LNCaP clone FGC (cell line): ENCODE measurements around the gene DNAJC5G.
"Not testable (repeated sequence)": the region's sequence is repeated elsewhere in the genome, so short reads cannot be mapped to it uniquely, and the experiment has no call there.

Source experiments
- DNase-seq: peaks from one replicate; pipeline ENCODE4 v3.0.0-alpha.2; 2011; ENCODE audit warnings: low read depth
- H3K4me3 ChIP-seq: 2 replicates; pipeline ENCODE4 v1.5.1; 2011; ENCODE audit warnings: mild to moderate bottlenecking, low read depth, low read length, control low read depth
- CTCF ChIP-seq: IDR thresholded peaks from 2 replicates; pipeline ENCODE4 v1.5.1; 2012; ENCODE audit warnings: mild to moderate bottlenecking; ENCODE audit not compliant: control insufficient read depth, insufficient read depth; ENCODE audit errors: extremely low read depth

The DNAJC5G gene

GRCh38 chr2:27315122-27315521 lies 39.9 kb downstream of the DNAJC5G start:
- no peak for TF ChIP-seq CTCF
- DNase-seq = no peak
- no peak overlapping the region for H3K4me3 ChIP-seq

- no peak overlapping the region for H3K4me3 ChIP-seq
- no peak for DNase-seq
- TF ChIP-seq CTCF = no peak
Measured at GRCh38 chr2:27316655-27317412, 41.6 kb downstream of the DNAJC5G start.

- not testable (repeated sequence) for H3K4me3 ChIP-seq, DNase-seq
Measured at GRCh38 chr2:27319839-27320238, 44.6 kb downstream of the DNAJC5G start.

GRCh38 chr2:27320958-27321543 lies 45.8 kb downstream of the DNAJC5G start:
- peak; percentile 60 for TF ChIP-seq CTCF
- peak; percentile 96 for DNase-seq
- peak overlapping the region; percentile 90 for H3K4me3 ChIP-seq

GRCh38 chr2:27322301-27322765 lies 47.1 kb downstream of the DNAJC5G start:
- peak overlapping the region; percentile 90 for H3K4me3 ChIP-seq
- DNase-seq = no peak
- TF ChIP-seq CTCF = no peak

GRCh38 chr2:27322766-27323595 lies 47.7 kb downstream of the DNAJC5G start, which contains the start of gene MPV17:
Gene MPV17, minus strand, starts transcription at chr2:27323097. Its CDS starts 580 bp downstream, at chr2:27322517.
- H3K4me3 ChIP-seq = peak within 1 kb of the TSS; percentile 90
- TF ChIP-seq CTCF = no peak
- peak; percentile 82 for DNase-seq

GRCh38 chr2:27323596-27324285 lies 48.5 kb downstream of the DNAJC5G start:
- no peak for DNase-seq
- peak overlapping the region; percentile 90 for H3K4me3 ChIP-seq
- no peak for TF ChIP-seq CTCF
